H1 (cell line): Measurements from ENCODE around the gene MEMO1.

Experiments used
- BACH1 ChIP-seq: IDR thresholded peaks from 2 replicates; pipeline ENCODE4 v1.6.1; 2012; ENCODE audit warnings: low read length, improper control_type of control experiment
- CREB1 ChIP-seq: IDR thresholded peaks from 2 replicates; pipeline ENCODE4 v1.6.1; 2012; ENCODE audit warnings: inconsistent platforms
- CTCF ChIP-seq, 3 experiments: IDR thresholded peaks; 1 replicate in 2 of 3; 2 replicates in 1 of 3; pipeline versions ENCODE4 v1.5.1 to v1.6.1; 2011; ENCODE audit warnings: low read length in 3 of 3, mild to moderate bottlenecking in 3 of 3, inconsistent platforms in 2 of 3, low read depth in 1 of 3, moderate library complexity in 1 of 3; ENCODE audit not compliant: insufficient read depth in 1 of 3; ENCODE audit errors: control extremely low read depth in 1 of 3
- EP300 ChIP-seq, 2 experiments: IDR thresholded peaks; 1 replicate in 1 of 2; 2 replicates in 1 of 2; pipeline ENCODE4 v1.6.1; 2011 to 2012; ENCODE audit warnings: low read depth in 2 of 2, low read length in 2 of 2, mild to moderate bottlenecking in 2 of 2, borderline replicate concordance in 1 of 2, inconsistent platforms in 1 of 2, moderate library complexity in 1 of 2
- EZH2 ChIP-seq: fragments of 200-600 bp; sonication (generic); IDR thresholded peaks from 2 replicates; pipeline ENCODE4 v1.7.1; 2012; ENCODE audit warnings: low read depth, mild to moderate bottlenecking, moderate library complexity, low read length, inconsistent platforms; ENCODE audit not compliant: severe bottlenecking
- MAFK ChIP-seq: IDR thresholded peaks from 2 replicates; pipeline ENCODE4 v1.6.1; 2012; ENCODE audit warnings: low read depth, mild to moderate bottlenecking, improper control_type of control experiment, low read length
- POLR2AphosphoS5 ChIP-seq: IDR thresholded peaks from 2 replicates; pipeline ENCODE4 v1.6.1; 2011; ENCODE audit warnings: low read depth, low read length
- POU5F1 ChIP-seq: IDR thresholded peaks from 2 replicates; pipeline ENCODE4 v1.6.1; 2011; ENCODE audit warnings: low read depth, mild to moderate bottlenecking, low read length, moderate library complexity
- SP1 ChIP-seq: IDR thresholded peaks from 2 replicates; pipeline ENCODE4 v1.6.1; 2011; ENCODE audit warnings: low read depth, low read length
- SUZ12 ChIP-seq: fragments of 200-600 bp; sonication (generic); IDR thresholded peaks from 2 replicates; pipeline ENCODE4 v1.6.1; 2012; ENCODE audit warnings: mild to moderate bottlenecking, inconsistent platforms, low read length, moderate library complexity, mixed read lengths
- TAF1 ChIP-seq: IDR thresholded peaks from 2 replicates; pipeline ENCODE4 v1.6.1; 2011; ENCODE audit warnings: mild to moderate bottlenecking, low read depth, low read length
- TBP ChIP-seq: IDR thresholded peaks from 2 replicates; pipeline ENCODE4 v1.6.1; 2011; ENCODE audit warnings: low read depth, low read length, improper control_type of control experiment
- TF ChIP-seq, protein P1 (sequence below): IDR thresholded peaks from 2 replicates; pipeline ENCODE4 v1.6.1; 2011; ENCODE audit warnings: low read length, improper control_type of control experiment
- TF ChIP-seq, protein P2 (sequence below): IDR thresholded peaks from 2 replicates; pipeline ENCODE4 v1.6.1; 2012; ENCODE audit warnings: inconsistent platforms

DNA sequence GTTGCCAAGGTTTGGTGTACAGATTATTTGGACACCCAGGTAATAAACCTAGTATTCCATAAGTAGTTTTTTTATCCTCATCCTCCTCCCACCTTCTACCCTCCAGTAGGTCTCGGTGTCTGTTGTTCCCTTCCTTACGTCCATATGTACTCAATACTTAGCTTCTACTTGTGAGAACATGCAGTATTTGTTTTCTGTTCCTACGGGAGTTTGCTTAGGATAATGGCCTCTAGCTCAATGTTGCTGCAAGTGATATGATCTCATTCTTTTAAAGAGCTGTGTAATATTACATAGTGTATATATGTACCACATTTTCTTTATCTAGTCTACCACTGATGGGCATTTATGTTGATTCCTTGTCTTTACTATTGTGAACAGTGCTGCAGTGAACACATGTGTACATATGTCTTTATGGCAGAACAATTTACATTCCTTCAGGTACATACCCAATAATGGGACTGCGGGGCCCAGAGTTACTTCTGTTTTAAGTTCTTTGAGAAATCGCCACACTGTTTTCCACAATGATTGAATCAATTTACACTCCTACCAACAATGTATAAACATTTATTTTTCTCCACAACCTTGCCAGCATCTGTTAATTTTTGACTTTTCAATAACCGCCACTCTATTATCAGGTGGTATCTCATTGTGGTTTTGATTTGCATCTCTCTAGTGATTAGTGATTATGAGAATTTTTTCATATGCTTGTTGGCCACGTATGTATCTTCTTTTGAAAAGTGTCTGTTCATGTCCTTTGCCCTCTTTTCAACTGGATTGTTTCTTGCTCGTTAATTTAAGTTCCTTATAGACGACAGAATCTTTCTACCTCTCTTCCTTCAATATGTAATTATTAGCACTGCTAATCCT, 88.0 kb downstream of the MEMO1 start:
- TF ChIP-seq CTCF (IDR thresholded peaks at IDR 0.05; ENCODE audit: control extremely low read depth in 1 of 3, insufficient read depth in 1 of 3, low read depth in 1 of 3, low read length in 3 of 3) (no peak), MAFK (no peak), TAF1 (no peak), SUZ12 (no peak), EZH2 (no peak), POU5F1 (no peak), POLR2AphosphoS5 (no peak), CREB1 (no peak), EP300 (IDR thresholded peaks at IDR 0.05; ENCODE audit: borderline replicate concordance in 1 of 2, low read depth in 2 of 2, low read length in 2 of 2) (no peak), BACH1 (no peak), TBP (no peak), SP1 (no peak)
- TF ChIP-seq, protein P1, sequence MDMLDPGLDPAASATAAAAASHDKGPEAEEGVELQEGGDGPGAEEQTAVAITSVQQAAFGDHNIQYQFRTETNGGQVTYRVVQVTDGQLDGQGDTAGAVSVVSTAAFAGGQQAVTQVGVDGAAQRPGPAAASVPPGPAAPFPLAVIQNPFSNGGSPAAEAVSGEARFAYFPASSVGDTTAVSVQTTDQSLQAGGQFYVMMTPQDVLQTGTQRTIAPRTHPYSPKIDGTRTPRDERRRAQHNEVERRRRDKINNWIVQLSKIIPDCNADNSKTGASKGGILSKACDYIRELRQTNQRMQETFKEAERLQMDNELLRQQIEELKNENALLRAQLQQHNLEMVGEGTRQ = no peak
- TF ChIP-seq, protein P2, sequence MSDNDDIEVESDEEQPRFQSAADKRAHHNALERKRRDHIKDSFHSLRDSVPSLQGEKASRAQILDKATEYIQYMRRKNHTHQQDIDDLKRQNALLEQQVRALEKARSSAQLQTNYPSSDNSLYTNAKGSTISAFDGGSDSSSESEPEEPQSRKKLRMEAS = no peak
